Activated CD8-positive, alpha-beta T cell treated with anti-CD3 and anti-CD28 coated beads, Interleukin-2, amount 10 ng/mL, durations not matched to agents 7 days and 5 days (primary cell): ENCODE measurements around the gene SMCO2. TPM values are rescaled to one million over a fixed set of nuclear protein-coding genes. Genes with fewer than 3 reads are reported as not detected.

ENCODE experiments used
- ATAC-seq: fragments of 150-1000 bp; cut with Tn5 transposase; one replicate; pipeline ENCODE4 v1.10.0; 2021; ENCODE audit warnings: moderate library complexity
- CTCF ChIA-PET: fragments of 350-600 bp; sonication (Branson Sonifier 250); formaldehyde crosslinking; loops from one replicate; lab custom pipeline; 2021; ENCODE audit warnings: antibody characterized with exemption; lab: Charles Lee
- POLR2A ChIA-PET: fragments of 350-600 bp; sonication (Branson Sonifier 250); formaldehyde crosslinking; loops from one replicate; lab custom pipeline; 2021; ENCODE audit warnings: antibody characterized with exemption; lab: Charles Lee
- DNase-seq: peaks from one replicate; pipeline ENCODE4 v3.0.0-alpha.2; 2020
- H3K27ac Mint-ChIP-seq: one replicate; pipeline ENCODE4 v1.8.0; 2021; ENCODE audit warnings: mild to moderate bottlenecking, mixed read lengths
- H3K27me3 Mint-ChIP-seq: one replicate; pipeline ENCODE4 v1.8.0; 2021; ENCODE audit warnings: low read depth, mixed read lengths
- H3K36me3 Mint-ChIP-seq: one replicate; pipeline ENCODE4 v1.8.0; 2021; ENCODE audit warnings: low read depth, mixed read lengths
- H3K4me1 Mint-ChIP-seq: one replicate; pipeline ENCODE4 v1.8.0; 2021; ENCODE audit warnings: low read depth, mixed read lengths
- H3K4me3 Mint-ChIP-seq: one replicate; pipeline ENCODE4 v1.8.0; 2021; ENCODE audit warnings: mild to moderate bottlenecking, mixed read lengths
- H3K9me3 Mint-ChIP-seq: one replicate; pipeline ENCODE4 v1.8.0; 2022; ENCODE audit warnings: mixed read lengths; ENCODE audit not compliant: insufficient read depth
- total RNA-seq, 2 experiments: library from RNA; stranded (reverse); gene quantifications; one replicate each; pipeline ENCODE4 v1.2.3, GENCODE V29; 2021

Gene SMCO2
- under 1 TPM in 1 of 2 experiments, not detected in 1; 0.61 TPM for total RNA-seq

DNA sequence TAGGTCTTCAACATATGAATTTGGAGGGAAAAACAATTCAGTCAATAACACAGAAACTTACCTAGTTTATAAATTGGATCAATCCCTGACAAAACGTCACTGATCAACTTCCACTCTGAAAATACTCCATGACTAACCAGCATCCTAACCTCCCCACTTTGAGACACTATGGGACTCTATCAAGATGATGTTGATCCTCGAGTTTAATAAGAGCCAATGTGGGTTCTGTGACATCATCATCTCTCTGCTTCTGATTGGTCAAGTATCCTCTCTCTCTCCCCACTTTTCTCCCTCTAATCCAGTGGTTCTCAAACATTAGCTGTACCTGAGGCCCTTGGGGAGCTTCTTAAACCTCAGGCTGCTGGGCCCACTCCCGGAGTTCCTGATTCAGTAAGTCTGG lies at the start of gene SMCO2:
Gene SMCO2, plus strand, starts transcription at position 301 of the 400 bp plus-strand sequence. CDS start 23,896 bp downstream, outside the sequence.
- Mint-ChIP-seq H3K27me3 (peaks cover 4% of the 10 kb centered on the region), H3K27ac (no peak within 1 kb of the TSS), H3K9me3 (no peaks in the 10 kb centered on the region), H3K4me3 (no peak within 1 kb of the TSS), H3K36me3 (peaks cover 17% of the 10 kb centered on the region), H3K4me1 (no peaks in the 10 kb centered on the region)
- DNase-seq (no peak), ATAC-seq (no peak)
- CTCF ChIA-PET, result interaction anchor here (0.8 kb wide), 1 partner anchor 13 kb away, joined by 3 read pairs; no protein-coding TSS in a partner anchor
- POLR2A ChIA-PET, result no interaction called here

DNA sequence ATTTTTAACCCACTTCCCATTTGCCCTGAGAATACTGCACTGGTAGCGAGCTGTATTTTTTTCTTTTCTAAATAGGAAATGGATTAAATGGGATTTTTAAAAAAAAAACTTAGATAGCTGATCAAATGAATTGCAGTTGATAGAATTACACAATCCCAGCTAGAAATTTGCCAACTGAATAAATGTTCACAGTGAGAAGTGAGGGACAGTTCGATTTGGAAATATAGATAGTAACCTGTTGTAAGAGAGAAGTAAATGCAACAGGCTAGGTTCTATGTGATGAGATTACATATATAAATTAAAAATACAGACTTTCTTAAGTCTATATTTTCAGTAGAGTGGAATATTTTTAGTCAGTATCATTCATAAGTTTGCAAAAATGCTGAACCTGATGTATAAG lies 48.1 kb upstream of the SMCO2 start:
- H3K4me1 Mint-ChIP-seq, result no peaks in the 10 kb centered on the region
- ATAC-seq, result no peak
- POLR2A ChIA-PET, result no interaction called here
- H3K27ac Mint-ChIP-seq, result no peak overlapping the region
- no peak for DNase-seq
- peaks cover 13% of the 10 kb centered on the region for H3K36me3 Mint-ChIP-seq
- no peaks in the 10 kb centered on the region for H3K9me3 Mint-ChIP-seq
- no peaks in the 10 kb centered on the region for H3K27me3 Mint-ChIP-seq
- no peak overlapping the region for H3K4me3 Mint-ChIP-seq
- CTCF ChIA-PET, result interaction anchor here (0.9 kb wide), 1 partner anchor 14 kb away, joined by 5 read pairs; no protein-coding TSS in a partner anchor

DNA sequence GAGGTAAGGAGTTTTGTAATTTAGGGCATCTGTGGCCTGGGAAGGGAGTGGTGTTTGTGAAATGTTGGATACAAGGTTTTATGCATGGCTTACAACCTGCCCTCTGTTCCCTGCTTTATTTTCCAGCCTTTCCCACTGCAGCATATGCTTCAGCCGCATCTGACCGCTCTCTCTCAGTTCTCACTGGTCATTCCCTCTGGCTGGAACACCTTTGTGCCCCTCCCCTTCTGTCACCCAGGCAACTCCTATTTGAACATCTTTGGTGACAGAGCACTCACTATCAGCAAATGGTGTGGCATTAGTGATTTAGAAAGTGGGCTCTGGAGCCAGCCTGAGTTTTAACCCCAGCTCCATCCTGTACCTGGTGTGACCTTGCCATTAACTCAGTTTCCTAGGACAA lies 47.5 kb upstream of the SMCO2 start:
- Mint-ChIP-seq H3K27ac (no peak overlapping the region), H3K9me3 (no peaks in the 10 kb centered on the region), H3K4me3 (no peak overlapping the region), H3K36me3 (peaks cover 16% of the 10 kb centered on the region), H3K27me3 (no peaks in the 10 kb centered on the region), H3K4me1 (no peaks in the 10 kb centered on the region)
- ChIA-PET CTCF (no interaction called here), POLR2A (no interaction called here)
- no peak for DNase-seq
- ATAC-seq, result no peak

DNA sequence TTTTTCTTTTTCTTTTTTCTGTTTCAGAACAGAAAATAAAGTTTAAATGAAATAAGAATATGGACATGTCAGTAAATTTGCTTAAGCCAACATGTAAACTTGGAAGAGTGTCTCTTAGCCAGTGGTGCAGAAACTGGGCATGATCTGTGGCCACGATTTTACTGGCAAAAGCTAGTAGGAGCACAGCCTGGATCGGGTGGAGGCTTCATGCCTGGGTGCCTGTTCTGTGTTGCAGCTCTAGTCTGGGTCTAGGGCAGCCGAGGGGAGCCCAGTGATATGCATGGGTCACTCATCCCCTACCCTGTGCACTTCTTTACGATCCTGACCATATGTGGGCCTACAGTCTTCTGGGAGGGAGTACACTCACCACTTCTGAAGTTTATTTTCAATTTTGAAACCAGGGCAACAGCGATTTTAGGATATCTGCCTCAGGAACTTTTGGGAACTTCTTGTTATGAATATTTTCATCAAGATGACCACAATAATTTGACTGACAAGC lies 45.6 kb upstream of the SMCO2 start:
- POLR2A ChIA-PET, result interaction anchor here (0.6 kb wide), 1 partner anchor 157 kb away, joined by 3 read pairs; no protein-coding TSS in a partner anchor
- H3K36me3 Mint-ChIP-seq, result peaks cover 25% of the 10 kb centered on the region
- no peaks in the 10 kb centered on the region for H3K27me3 Mint-ChIP-seq
- DNase-seq (no peak), ATAC-seq (no peak)
- H3K9me3 Mint-ChIP-seq, result no peaks in the 10 kb centered on the region
- H3K4me3 Mint-ChIP-seq, result no peak overlapping the region
- no peaks in the 10 kb centered on the region for H3K4me1 Mint-ChIP-seq
- no peak overlapping the region for H3K27ac Mint-ChIP-seq
- CTCF ChIA-PET, result interaction anchor here (0.6 to 0.7 kb wide), 2 partner anchors 16 to 17 kb away, joined by 3 to 4 read pairs; no protein-coding TSS in a partner anchor

DNA sequence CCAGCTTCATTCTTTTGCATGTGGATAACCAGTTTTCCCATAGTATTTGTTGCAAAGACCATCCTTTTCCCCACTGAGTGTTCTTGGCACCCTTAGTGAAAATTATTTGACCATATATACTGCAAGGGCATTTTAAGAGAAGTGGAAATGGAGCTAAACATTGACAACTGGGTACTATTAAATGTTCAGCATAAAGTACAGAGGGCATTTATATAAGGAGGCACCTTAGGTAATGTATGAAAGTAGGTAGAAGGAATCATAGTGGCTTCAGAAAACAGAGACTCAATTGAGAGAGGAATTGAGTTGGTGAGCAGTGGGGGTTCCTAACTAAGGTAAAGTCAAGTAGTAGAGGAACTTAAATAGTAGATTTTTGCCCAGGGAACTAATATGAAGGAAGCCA lies 34.5 kb upstream of the SMCO2 start:
- H3K4me3 Mint-ChIP-seq, result no peak overlapping the region
- peaks cover 21% of the 10 kb centered on the region for H3K36me3 Mint-ChIP-seq
- H3K27me3 Mint-ChIP-seq, result peaks cover 3% of the 10 kb centered on the region
- no peaks in the 10 kb centered on the region for H3K9me3 Mint-ChIP-seq
- ATAC-seq (no peak), DNase-seq (no peak)
- POLR2A ChIA-PET, result no interaction called here
- H3K4me1 Mint-ChIP-seq, result no peaks in the 10 kb centered on the region
- H3K27ac Mint-ChIP-seq, result no peak overlapping the region
- CTCF ChIA-PET, result no interaction called here

DNA sequence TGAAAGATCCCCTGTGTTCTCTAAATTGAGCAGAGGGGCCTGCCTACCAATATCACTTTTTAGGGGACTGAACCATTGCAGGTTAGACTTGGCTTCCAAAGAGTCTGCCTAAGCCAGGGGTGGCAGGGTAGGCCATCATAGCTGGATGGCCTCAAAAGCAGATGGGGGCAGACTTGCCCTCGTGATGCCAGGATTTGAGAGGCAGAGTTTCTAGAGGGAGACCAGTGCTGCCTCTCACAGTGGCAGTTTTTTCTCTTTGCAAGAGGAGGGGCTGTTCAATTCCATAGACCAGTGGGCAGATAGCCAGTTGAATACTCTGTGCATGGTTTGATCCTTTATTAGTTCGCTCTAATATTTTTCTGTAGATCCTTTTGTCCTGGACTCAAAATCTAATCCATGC lies 23.8 kb upstream of the SMCO2 start:
- H3K4me1 Mint-ChIP-seq, result peaks cover 5% of the 10 kb centered on the region

DNA sequence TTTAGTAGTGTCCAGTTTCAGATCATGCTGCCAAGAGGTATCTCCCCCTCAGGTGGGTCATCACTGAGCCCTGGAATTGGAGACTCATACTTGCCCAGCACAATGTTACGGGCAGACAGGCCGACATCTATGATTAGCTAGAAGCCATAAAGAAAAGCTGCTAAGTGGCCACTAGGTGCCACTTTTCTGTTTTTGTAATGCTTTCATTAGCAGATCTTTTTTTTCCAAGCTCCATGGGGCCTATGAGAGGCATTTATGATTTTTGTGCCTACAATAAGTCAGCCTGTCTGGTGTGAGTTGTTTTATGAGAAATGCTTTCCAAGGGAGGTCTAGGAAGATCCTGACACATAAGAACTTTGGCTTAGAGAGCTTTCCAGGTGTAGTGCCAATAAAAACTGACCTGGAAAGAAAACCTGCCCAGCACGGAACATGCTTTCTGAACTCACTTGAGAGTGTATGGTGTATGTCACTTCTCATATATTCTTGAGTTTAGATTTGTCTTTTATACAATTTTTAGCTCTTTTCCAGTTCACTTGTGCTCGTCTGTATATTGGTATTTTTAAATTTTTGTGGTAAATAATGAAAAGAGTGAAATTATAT lies 21.8 kb upstream of the SMCO2 start:
- Mint-ChIP-seq H3K9me3 (no peaks in the 10 kb centered on the region), H3K4me1 (peaks cover 7% of the 10 kb centered on the region), H3K27ac (no peak overlapping the region), H3K27me3 (no peaks in the 10 kb centered on the region), H3K36me3 (peaks cover 19% of the 10 kb centered on the region), H3K4me3 (no peak overlapping the region)
- ChIA-PET POLR2A (no interaction called here), CTCF (interaction anchor here (0.6 to 1.8 kb wide), 19 partner anchors 9 to 409 kb away, joined by 3 to 25 read pairs (median 4); no protein-coding TSS in a partner anchor)
- DNase-seq (no peak), ATAC-seq (no peak)

More for the DNA sequence above, 23.8 kb upstream of the SMCO2 start:
- ChIA-PET CTCF (interaction anchor here (1.6 kb wide), 1 partner anchor 10 kb away, joined by 5 read pairs; no protein-coding TSS in a partner anchor), POLR2A (no interaction called here)
- DNase-seq, result no peak
- no peaks in the 10 kb centered on the region for H3K27me3 Mint-ChIP-seq
- peaks cover 25% of the 10 kb centered on the region for H3K36me3 Mint-ChIP-seq
- no peak overlapping the region for H3K4me3 Mint-ChIP-seq
- H3K27ac Mint-ChIP-seq, result no peak overlapping the region
- no peak for ATAC-seq
- no peaks in the 10 kb centered on the region for H3K9me3 Mint-ChIP-seq

DNA sequence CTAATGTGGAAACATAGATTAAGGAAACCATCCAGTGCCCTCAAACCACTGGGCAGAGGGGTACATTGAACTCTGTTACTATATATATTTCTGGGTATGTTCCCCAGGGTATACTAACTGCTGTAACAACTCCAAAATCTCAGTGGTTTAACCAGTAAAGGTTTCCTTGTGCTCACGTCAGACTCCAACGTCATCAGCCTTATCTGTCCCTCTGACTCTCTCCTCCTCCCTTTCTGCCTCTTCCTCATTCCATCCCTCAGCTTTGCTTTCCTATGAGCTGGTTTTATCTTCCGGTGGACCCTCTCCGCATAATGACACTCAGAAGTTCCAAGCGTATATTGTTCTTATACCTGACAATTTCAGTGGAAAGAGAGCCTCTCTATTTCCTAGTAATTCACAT lies 21.2 kb upstream of the SMCO2 start:
- ATAC-seq (no peak), DNase-seq (no peak)
- Mint-ChIP-seq H3K9me3 (no peaks in the 10 kb centered on the region), H3K4me1 (peaks cover 11% of the 10 kb centered on the region), H3K27ac (peak overlapping the region; percentile 70), H3K36me3 (peaks cover 14% of the 10 kb centered on the region), H3K27me3 (no peaks in the 10 kb centered on the region), H3K4me3 (no peak overlapping the region)
- POLR2A ChIA-PET, result no interaction called here
- CTCF ChIA-PET, result interaction anchor here (0.6 to 1.8 kb wide), 19 partner anchors 9 to 410 kb away, joined by 3 to 25 read pairs (median 3); partner anchors contain the start of gene MED21

DNA sequence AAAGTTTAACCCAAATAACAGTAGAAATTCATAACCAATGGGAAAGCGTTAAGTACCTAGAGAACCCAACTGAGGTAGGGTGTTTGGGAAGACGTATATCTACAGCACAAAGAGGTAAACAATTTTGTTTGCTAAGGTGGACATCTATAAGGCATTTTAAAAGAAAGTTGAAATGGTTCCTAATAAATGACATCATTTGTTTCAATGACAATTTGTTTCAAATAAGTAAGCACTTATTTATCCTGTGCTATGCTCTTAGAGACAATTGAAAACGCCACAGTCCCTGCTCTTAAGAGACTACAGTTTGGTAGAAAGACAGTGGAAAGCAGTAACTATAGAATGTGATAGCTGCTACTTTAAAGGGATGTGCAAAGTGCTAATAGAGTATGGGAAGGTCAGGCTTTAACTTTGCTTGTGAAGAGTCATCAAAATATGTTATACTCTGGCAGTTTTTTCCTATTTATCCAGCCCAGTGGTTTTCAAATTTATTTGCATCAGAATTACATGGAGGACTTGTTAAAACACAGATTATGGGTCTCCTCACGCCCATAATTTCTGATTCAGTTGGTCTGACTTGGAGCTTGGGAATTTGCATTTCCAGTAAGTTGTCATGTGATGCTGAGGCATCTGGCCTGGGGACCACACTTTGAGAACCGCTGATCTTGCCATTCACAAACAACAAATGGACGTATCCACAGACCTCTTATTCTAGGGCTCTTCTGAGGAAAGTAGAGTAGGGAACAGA lies 19.6 kb upstream of the SMCO2 start:
- no peak overlapping the region for H3K27ac Mint-ChIP-seq
- ChIA-PET CTCF (interaction anchor here (0.6 to 1.4 kb wide), 2 partner anchors 11 to 209 kb away, joined by 3 read pairs; no protein-coding TSS in a partner anchor), POLR2A (no interaction called here)
- peaks cover 17% of the 10 kb centered on the region for H3K36me3 Mint-ChIP-seq
- DNase-seq (no peak), ATAC-seq (no peak)
- peaks cover 8% of the 10 kb centered on the region for H3K9me3 Mint-ChIP-seq
- no peaks in the 10 kb centered on the region for H3K27me3 Mint-ChIP-seq
- H3K4me1 Mint-ChIP-seq, result peaks cover 25% of the 10 kb centered on the region
- no peak overlapping the region for H3K4me3 Mint-ChIP-seq

DNA sequence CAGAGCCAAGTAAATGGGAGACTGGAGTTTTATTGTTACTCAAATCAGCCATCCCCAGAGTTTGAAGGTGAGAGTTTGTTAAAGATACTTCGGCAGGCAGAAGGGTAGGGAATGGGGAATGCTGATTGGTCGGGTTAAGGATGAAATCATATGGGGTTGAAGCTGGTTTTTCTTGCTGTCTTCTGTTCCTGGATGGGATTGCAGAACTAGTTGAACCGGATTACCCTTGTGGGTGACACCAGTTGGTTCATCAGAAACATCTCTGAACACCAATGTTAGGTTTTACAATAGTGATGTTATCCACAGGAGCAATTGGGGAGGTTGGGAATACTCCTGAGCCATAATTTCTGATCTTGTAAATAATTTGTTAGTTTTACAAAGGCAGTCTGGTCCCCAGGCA lies 18.7 kb upstream of the SMCO2 start:
- CTCF ChIA-PET, result no interaction called here
- peaks cover 12% of the 10 kb centered on the region for H3K9me3 Mint-ChIP-seq

DNA sequence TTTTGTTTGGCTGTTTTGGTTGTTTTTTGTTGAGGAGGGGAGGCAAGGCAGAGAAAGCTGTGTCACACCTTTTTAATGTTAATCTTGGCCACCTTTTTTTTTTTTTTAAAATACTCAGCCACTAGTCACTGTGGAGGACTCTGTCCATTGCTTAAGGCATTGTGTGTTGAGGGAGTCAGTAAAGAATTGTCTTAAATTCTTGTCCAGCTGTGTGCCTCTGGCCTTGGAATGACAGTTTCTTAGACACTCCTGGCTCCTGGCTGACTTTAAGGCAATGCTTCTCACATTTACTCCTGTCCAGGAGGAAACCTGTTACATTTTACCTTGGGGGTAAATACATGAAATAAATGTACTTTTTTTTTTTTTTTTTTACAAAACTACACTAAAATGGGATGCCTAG lies 18.1 kb upstream of the SMCO2 start:
- DNase-seq, result no peak
- Mint-ChIP-seq H3K36me3 (peaks cover 23% of the 10 kb centered on the region), H3K27ac (no peak overlapping the region), H3K4me3 (no peak overlapping the region), H3K27me3 (no peaks in the 10 kb centered on the region), H3K9me3 (peaks cover 12% of the 10 kb centered on the region), H3K4me1 (peaks cover 36% of the 10 kb centered on the region)
- ChIA-PET CTCF (no interaction called here), POLR2A (no interaction called here)
- ATAC-seq, result no peak

More for the DNA sequence above, 18.7 kb upstream of the SMCO2 start:
- H3K4me3 Mint-ChIP-seq, result no peak overlapping the region
- peaks cover 23% of the 10 kb centered on the region for H3K36me3 Mint-ChIP-seq
- H3K27ac Mint-ChIP-seq, result no peak overlapping the region
- H3K4me1 Mint-ChIP-seq, result peaks cover 32% of the 10 kb centered on the region
- DNase-seq, result no peak
- no peaks in the 10 kb centered on the region for H3K27me3 Mint-ChIP-seq
- POLR2A ChIA-PET, result no interaction called here
- no peak for ATAC-seq

DNA sequence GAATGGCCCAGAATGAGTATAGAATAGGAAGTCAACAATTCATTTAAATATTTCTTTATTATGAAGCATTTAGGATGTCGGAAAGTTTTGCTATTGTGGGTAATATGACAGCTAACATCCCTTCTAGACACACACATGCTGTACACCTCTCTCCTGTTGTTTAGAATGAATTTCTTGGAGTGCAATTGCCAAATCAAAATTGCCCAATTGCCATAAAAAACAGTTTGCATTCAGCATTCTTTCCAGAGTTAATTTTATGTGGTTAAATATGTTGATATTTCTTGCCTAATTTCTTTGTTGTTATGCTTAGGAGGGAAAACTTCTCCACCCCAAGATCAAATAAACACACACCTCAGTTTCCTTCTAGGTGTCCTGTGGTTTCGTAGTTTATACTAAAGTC lies 16.9 kb upstream of the SMCO2 start:
- H3K27ac Mint-ChIP-seq, result no peak overlapping the region
- POLR2A ChIA-PET, result no interaction called here
- CTCF ChIA-PET, result no interaction called here

More for the DNA sequence above, 16.9 kb upstream of the SMCO2 start:
- Mint-ChIP-seq H3K9me3 (peaks cover 12% of the 10 kb centered on the region), H3K4me1 (peaks cover 41% of the 10 kb centered on the region), H3K27me3 (no peaks in the 10 kb centered on the region), H3K4me3 (no peak overlapping the region), H3K36me3 (peaks cover 21% of the 10 kb centered on the region)
- DNase-seq, result no peak
- no peak for ATAC-seq
